RWPE1 (cell line): ENCODE measurements around the gene EDC3.

Experiments used
- CTCF ChIA-PET: fragments of 350-600 bp; sonication (Branson Sonifier 250); formaldehyde crosslinking; extraction: SDS; loops from one replicate; lab custom pipeline; 2021; lab: Yijun Ruan, JAX
- POLR2A ChIA-PET: fragments of 400-600 bp; formaldehyde crosslinking; extraction: SDS; loops from one replicate; lab custom pipeline; 2020; ENCODE audit warnings: antibody characterized with exemption; ENCODE audit not compliant: low non-redundant PET; lab: Yijun Ruan, JAX
- DNase-seq: peaks from one replicate; pipeline ENCODE4 v3.0.0; 2012; ENCODE audit warnings: low spot score
- H3K27ac ChIP-seq: fragments of 450-650 bp; 2 replicates; pipeline ENCODE4 v1.5.1; 2017
- CTCF ChIP-seq: fragments of 450-650 bp; conservative IDR thresholded peaks from 2 replicates; pipeline ENCODE4 v1.5.1; 2017; ENCODE audit warnings: low read depth, mild to moderate bottlenecking

Gene EDC3

GRCh38 chr15:74710319-74711094 is 14.7 kb upstream of the EDC3 start:
- TF ChIP-seq CTCF = no peak
- ChIA-PET CTCF (interaction anchor here (0.5 kb wide), 1 partner anchor 344 kb away, joined by 4 read pairs; no protein-coding TSS in a partner anchor), POLR2A (no interaction called here)
- no peak for DNase-seq
- no peak overlapping the region for H3K27ac ChIP-seq

DNA sequence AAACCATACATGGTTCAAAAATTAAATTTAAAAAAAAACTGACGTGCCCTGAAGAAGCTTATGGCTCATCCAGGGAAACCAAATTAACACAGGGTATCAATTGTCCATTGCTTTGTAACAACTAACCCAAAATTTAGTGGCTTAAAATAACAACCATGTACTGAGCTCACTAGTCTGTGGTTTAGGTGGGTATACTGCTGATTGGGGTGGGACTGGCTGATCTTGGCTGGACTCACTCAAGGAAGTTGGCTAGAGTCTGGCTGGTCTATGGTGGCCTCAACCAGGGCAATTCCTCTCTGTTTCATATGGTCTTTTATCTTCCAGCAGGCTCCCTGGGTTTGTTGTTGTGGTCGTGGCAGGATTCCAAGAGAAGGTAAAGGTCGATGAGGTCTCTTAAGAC is 14.1 kb upstream of the EDC3 start:
- POLR2A ChIA-PET = no interaction called here
- no peak overlapping the region for H3K27ac ChIP-seq
- TF ChIP-seq CTCF = no peak
- DNase-seq = no peak
- CTCF ChIA-PET = interaction anchor here (0.7 kb wide), 1 partner anchor 149 kb away, joined by 3 read pairs; no protein-coding TSS in a partner anchor

DNA sequence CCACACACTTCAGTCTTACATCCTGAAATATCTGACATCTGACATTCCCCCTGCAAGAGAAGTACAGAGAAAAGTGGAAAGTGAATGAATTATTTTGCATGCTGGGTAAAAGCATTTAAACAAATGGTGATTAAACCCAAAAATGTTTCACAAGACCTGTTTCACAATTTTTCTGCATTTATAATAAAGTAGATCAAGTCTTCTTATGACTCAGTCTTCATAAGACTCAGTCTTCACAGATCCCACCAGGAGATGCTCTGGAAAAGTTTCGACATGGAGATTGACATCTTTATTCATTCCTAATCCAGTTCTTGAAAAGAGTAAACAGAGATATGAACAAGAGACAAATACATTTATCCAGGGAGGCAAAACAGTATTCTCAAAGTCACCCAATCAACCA is 13.2 kb upstream of the EDC3 start:
- CTCF ChIA-PET = interaction anchor here (0.6 to 0.7 kb wide), 2 partner anchors 148 to 939 kb away, joined by 3 read pairs; partner anchors contain the start of gene SNX33
- no peak for DNase-seq
- POLR2A ChIA-PET = no interaction called here
- H3K27ac ChIP-seq = no peak overlapping the region
- no peak for TF ChIP-seq CTCF

DNA sequence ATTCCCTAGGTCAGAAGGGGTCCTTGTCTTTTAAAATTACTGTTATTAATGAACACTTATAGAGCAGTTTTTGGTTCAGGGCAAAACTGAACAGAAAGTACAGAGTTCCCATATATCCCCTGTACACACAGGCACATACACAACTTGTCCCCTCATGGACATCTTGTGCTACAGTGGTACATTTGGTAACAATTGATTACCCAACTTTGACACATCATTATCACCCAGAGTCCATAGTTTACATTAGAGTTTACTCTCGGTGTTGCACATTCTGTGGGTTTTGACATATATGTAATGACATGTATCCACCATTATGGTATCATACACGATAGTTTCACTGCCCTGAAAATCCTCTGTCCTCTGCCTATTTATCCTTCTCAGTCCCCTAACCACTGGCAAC is 984 bp upstream of the EDC3 start:
- no peak for DNase-seq
- no peak for TF ChIP-seq CTCF
- no peak overlapping the region for H3K27ac ChIP-seq
- POLR2A ChIA-PET = interaction anchor here (0.6 kb wide), 2 partner anchors 33 to 61 kb away, joined by 3 read pairs; no protein-coding TSS in a partner anchor
- CTCF ChIA-PET = no interaction called here

DNA sequence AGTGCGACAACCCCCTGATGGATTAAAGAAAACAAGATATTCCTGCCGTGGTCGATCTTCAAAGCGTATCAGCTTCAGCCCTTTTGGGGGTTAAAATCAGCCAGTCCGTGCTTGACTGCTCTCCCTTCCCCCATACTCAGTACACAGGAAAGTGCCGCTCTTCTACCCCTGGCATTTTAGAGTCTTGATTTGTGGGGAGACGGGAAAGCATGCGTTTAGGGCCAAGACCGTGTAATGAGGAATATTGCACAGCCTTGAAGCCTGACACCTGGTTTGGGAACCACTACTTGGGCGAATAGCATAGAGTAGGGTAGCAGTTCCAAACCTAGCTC is 540 bp upstream of the EDC3 start:
- POLR2A ChIA-PET = interaction anchor here (0.6 kb wide), 2 partner anchors 33 to 61 kb away, joined by 3 read pairs; no protein-coding TSS in a partner anchor
- TF ChIP-seq CTCF = no peak
- H3K27ac ChIP-seq = peak overlapping the region; percentile 69
- CTCF ChIA-PET = no interaction called here
- no peak for DNase-seq

- no peak overlapping the region for H3K27ac ChIP-seq
- DNase-seq = no peak
- CTCF ChIA-PET = interaction anchor here (0.7 kb wide), 1 partner anchor 30 kb away, joined by 3 read pairs; no protein-coding TSS in a partner anchor
- TF ChIP-seq CTCF = no peak
- POLR2A ChIA-PET = no interaction called here
Observed at GRCh38 chr15:74692327-74692726, 3.5 kb downstream of the EDC3 start.
